Ovary (tissue), 3 donors: ENCODE measurements around the gene XRCC3.

Experiments used
- CTCF ChIP-seq, 3 donors: fragments of 450-650 bp in 2 of 3; fragments of 200-600 bp in 1 of 3; IDR thresholded peaks; one replicate each; pipeline versions ENCODE4 v1.5.1 to v1.8.0; 2016 to 2022; ENCODE audit warnings: antibody characterized with exemption in 3 of 3, mild to moderate bottlenecking in 1 of 3
- EP300 ChIP-seq: sonication (generic); formaldehyde crosslinking; IDR thresholded peaks from one replicate; pipeline ENCODE4 v1.6.1; 2017; ENCODE audit warnings: antibody characterized with exemption
- donor health status: DM: no; HTN: no; CAD: no.

- TF ChIP-seq CTCF (IDR thresholded peaks at IDR 0.05): no peak
- TF ChIP-seq EP300: no peak
These were observed 43.0 kb upstream of the XRCC3 start for GRCh38 chr14:103758059-103758776.
